ENCODE data around the gene NCOR1.
"Not testable (repeated sequence)": the region's sequence is repeated elsewhere in the genome, so short reads cannot be mapped to it uniquely, and the experiment has no call there.

NCOR1 gene

DNA sequence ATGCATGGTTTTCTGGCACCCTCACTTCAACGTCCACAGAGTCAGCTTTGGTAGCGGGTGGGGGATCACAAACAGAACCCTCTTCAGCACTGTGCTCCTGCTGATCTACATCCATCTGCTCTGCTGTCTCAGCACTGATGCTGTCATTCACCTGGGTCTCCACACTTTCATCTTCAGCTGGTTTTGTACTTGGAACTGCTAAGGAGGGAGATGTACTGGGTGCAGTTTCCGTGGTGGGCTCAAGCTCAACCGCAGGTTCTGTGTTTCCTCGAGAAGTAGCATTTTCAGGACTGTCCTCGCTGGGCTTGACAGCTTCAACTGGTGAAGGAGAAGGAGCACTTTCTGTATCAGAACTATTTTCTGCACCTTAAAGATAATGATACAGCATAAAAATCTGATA is 113.9 kb downstream of the NCOR1 start:
- no peak for DNase-seq (ENCODE audit: extremely low read depth in 1 of 2, low read depth in 1 of 2)

DNA sequence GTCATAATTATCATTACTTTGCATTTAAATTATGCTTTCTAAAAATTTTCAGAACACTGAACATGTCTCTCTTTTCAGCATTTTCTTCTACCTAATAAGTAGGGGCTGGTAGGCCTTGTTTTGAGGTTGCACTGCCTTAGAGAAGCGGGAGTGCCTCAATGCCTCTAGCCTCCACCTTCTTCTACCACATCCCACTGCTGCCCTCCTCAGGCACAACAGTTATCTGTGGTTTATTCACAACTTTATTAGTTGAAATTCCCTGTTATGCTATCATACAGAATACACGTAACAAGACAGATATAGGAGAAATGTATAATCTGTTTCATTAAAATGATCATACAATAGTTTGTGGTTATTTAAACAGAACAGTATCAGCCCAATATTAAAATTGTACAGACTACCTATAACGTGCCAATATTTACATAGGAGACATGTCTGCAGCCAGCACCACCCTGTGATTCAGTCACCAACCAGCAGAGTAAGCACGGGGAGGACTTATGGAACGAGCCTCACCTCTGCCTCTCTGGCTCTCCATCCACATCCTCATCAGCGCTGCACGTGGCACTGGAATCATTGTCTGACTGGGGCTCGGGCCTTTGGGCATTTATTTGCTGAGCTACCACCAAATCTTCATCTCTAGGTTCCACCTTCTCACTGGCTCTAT is 114.5 kb downstream of the NCOR1 start:
- DNase-seq (ENCODE audit: extremely low read depth in 1 of 2, low read depth in 1 of 2): no peak

DNA sequence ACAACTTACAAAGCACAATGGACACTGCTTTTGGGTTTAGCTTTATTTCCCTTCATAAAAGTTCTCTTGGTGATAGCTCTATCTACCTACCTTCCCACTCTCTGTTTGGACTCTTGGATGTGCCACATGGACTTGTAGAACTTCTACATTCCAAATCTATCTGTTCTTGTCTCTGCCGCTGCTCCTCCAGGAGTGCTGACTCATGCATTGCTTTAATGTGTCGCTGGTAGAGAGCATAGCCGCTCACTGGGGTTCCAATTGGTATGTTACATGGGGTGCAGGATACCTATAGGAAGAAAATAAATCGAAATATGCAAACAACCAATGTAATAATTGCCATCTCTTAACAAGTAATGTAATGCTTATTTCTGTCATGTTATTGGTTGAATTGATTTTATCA is 123.6 kb downstream of the NCOR1 start:
- DNase-seq (ENCODE audit: extremely low read depth in 1 of 2, low read depth in 1 of 2): no peak

DNA sequence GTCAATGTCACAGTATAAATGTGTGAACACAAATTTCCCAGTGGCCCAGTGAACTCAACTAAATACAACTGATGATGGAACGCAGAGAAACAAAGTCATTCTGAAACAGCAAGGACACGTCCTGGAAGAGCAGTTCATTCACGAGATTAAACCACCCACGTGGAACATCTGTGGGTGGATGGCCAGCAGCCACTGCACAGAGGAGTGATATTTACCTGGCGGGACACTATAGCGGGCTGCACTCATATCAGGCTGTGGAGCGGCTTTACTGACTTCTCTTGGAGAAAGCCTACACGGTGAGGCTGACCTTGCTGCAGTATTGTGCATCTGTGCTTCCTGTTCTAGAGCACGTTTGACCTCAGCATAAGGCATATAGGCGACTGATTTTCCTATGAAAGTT is 128.4 kb downstream of the NCOR1 start:
- no peak for DNase-seq (ENCODE audit: extremely low read depth in 1 of 2, low read depth in 1 of 2)

DNA sequence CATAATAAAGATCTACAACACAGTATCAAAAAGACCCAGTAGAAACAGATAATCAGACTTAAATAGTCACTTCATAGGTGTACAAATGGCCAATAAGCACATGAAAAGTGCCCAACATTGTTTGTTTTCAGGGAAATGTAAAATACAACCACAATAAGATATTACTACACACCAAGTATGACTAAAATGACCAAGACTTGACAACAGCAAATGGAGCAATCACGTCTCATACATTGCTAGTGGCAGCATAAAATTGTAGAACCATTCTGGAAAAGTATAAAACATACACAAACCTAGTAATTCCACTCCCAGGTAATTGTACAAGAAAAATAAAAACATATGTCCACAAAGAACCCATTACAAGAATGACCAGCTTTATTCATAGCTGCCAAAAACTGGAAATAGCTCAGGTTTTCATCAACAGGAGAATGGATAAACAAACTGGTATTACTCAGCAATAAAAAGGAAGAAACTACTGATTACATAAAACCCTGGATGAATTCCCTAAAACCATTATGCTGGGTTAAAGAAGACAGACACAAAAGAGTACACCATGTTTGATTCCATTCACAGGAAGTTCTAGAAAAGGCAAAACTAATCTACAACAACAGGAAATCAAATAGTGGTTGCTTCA is 130.2 kb downstream of the NCOR1 start:
- no peak for DNase-seq (ENCODE audit: extremely low read depth in 1 of 2, low read depth in 1 of 2)

DNA sequence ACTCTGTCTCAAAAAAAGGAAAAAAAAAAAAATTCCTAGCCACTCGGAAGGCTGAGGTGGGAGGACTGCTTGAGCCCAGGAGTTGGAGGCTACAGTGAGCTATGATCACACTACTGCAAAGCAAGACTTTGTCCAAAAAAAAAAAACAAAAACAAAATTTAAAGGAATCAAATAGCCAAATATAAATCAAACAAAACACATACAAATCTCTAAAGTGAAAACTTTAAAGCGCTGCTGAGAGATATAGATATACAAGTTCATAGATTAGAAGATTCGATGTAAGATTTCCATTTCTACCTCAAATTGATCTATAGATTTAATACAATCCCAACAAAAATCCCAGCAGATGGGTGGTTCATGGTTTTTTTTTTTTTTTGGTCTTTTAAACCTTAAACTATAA is 132.1 kb downstream of the NCOR1 start:
- no peak for DNase-seq (ENCODE audit: extremely low read depth in 1 of 2, low read depth in 1 of 2)

DNA sequence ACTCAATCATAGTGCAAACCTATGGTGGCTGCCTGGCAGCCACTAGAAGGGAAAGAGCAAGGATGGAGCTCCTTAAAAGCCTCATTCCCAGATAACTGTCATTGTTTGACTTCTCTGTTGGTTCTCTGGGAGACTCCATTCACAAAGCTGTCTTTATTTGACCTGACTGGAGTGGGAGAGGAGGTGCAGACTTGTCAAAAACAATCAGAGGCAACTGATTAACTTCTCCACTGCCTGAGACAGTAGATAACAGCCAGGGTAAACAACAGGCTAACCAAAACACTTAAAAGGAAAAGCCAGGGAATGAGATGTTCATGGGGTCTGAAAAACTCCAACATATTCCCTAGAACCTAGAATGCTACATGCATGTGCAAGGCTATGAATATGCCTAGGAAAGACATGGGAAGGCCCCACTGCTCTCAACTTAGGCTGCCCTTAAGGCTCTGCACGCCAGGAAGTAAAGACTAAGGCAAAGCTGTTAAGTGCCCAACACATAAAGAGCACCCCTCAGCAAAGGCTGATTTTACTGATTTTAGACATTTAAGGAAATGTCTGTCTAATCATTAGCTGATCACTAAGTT is 133.7 kb downstream of the NCOR1 start:
- DNase-seq (ENCODE audit: extremely low read depth in 1 of 2, low read depth in 1 of 2): no peak

DNA sequence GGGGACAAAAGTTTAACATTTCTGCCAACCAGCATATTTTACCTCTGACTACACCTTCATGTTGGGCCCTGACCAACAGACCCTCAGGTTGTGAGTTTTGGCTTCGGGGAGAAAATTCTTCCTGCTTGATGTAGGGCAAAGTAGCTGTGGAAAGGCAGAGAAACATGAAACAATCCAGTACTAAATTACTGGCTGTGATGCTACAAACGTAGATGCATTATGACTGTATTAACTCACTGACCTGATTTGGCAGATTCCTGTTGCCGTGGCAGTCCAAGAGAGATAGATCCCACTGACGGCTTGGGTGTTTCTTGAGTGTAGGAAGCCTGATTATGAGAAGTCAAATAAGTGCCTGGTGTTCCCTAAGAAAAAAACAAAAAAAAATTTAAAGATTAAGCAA is 135.0 kb downstream of the NCOR1 start:
- no peak for DNase-seq (ENCODE audit: extremely low read depth in 1 of 2, low read depth in 1 of 2)

DNA sequence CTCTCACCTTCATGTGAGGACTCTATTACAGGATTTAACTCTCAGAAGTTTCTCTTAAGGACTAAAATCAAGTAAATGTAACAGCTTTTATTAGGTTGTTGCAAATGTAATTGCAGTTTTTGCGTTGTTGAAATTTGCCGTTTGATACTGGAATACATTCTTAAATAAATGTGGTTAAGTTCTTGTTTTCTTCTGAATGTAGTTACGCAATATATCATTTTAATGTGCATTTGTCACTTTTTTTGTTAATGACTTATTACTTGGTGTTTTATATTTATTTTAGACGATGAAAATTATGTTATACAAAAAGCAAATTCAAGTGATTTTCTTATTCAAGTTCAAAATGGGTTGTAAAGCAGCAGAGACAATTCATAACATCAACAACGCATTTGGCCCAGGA is 139.4 kb downstream of the NCOR1 start:
- DNase-seq (ENCODE audit: extremely low read depth in 1 of 2, low read depth in 1 of 2): no peak

DNA sequence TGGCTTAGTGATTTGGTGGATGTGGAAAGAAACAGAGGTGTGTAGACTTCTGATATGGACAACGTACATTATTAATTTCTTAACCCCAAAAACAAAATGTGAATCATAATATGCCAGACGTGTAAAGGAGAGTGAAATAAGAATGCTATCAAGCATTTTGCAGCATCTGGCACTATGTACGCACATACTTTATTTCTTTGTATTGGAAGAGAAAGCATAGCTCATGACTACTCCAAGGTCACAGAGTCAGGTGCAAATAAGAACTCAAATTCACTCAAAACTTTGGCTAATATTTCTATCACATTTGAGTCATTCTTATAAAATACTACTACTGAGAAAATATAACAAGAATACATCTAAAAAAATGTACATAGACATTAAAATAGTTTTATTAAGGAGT is 140.9 kb downstream of the NCOR1 start:
- DNase-seq (ENCODE audit: extremely low read depth in 1 of 2, low read depth in 1 of 2): no peak

DNA sequence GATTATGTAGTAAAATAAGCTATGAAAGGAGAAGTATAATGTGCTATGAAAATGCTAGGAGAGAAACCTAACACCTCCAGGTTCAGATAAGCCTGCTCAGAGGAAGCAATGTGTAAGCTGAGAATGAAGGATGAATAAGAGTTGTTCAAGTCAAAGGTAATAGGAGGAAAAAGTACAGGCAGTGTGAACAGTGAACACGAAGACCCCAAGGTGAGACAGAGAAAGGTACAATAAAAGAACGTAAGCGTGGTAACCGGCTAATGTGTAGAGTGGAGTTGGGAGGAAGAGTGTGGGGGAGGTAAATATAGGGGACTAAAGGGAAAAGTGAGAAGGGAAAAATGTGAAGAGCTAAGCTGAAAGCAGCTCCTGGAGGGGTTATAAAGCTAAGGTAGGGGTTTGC is 141.5 kb downstream of the NCOR1 start:
- no peak for DNase-seq (ENCODE audit: extremely low read depth in 1 of 2, low read depth in 1 of 2)

DNA sequence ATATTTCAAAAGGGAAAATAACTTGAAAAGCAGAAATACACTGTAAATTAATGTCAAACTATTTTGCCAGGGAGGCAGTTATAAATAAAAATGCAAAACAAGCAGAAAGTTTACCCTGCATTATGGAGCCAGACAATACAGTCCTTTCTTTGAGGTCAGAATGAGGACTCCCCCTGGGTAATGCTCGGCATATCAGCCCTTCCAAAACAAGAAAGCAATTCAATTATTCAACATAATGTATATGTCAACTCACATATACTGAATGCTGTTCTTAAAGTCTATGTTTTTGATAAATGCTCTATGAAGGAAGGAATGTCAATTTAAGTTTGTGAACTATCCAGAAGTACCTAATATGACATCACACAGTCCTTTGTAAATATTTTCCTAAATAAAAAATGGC is 143.3 kb downstream of the NCOR1 start:
- DNase-seq (ENCODE audit: extremely low read depth in 1 of 2, low read depth in 1 of 2): no peak

DNA sequence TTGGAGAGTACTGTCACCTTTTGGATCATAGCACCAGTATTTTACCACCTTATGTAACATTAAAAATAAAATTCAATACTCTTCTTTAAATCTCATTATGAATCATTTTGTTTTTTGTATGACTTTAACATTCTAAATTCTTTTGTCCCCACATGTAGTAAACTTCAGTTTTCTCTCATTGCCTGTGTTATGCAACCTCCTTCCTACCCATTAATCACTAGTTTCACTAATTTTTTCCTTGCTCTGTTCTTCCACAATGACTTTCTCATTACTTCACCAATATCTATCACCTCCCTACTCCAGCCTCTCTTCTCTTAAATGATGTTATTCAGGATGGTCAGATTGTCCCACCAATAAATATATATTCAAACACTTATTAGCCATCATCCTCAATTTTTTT is 147.0 kb downstream of the NCOR1 start:
- DNase-seq (ENCODE audit: extremely low read depth in 1 of 2, low read depth in 1 of 2): no peak

DNA sequence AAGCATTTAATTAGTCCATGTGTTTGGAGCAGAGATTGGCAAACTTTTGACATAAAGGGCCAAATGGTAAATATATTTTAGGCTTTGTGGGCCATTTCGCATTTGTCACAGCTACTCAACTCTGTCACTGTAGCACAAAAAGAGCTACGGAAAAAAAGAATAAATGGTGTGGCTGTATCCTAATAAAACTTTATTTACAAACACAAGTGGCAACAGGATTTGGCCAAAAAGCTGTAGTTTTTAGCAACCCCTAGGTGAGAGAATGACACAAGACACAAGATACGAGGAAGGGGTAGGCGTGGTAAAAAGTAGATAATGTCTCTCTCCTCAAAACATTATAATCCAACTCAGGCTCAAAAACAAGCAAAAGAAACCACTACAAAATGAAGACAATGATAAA is 149.2 kb downstream of the NCOR1 start:
- DNase-seq (ENCODE audit: extremely low read depth in 1 of 2, low read depth in 1 of 2): no peak

DNA sequence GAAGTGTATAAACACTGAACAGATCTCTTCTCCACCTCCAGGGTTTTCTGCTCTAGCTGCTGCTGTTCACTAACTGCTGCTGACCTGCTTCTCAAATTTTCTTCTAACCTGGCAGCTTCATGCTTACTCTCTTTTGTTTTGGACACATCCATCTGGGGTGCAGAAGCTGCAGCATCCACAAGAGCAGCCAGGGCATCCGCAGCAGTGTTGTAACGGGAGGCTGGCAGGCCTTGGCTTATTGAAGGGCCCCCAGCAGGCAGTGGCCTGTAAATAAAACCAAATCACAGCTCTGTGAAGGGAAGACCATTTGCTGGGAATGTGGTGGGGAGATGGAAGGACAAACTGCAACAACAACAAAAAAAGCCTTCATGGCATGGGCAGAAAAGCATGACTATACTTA is 153.7 kb downstream of the NCOR1 start:
- no peak for DNase-seq (ENCODE audit: extremely low read depth in 1 of 2, low read depth in 1 of 2)

DNA sequence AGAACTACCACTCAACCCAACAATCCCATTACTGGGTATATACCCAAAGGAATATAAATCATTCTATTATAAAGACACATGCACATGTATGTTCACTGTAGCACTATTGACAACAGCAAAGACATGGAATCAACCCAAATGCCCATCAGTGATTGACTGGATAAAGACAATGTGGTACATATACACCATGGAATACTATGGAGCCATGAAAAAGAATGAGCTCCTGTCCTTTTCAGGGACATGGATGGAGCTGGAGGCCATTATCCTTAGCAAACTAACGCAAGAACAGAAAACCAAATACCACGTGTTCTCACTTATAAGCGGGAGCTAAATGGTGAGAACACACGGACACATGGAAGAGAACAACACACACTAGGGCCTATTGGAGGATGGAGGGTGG is 160.2 kb downstream of the NCOR1 start:
- not testable (repeated sequence) for DNase-seq (ENCODE audit: extremely low read depth in 1 of 2, low read depth in 1 of 2)

DNA sequence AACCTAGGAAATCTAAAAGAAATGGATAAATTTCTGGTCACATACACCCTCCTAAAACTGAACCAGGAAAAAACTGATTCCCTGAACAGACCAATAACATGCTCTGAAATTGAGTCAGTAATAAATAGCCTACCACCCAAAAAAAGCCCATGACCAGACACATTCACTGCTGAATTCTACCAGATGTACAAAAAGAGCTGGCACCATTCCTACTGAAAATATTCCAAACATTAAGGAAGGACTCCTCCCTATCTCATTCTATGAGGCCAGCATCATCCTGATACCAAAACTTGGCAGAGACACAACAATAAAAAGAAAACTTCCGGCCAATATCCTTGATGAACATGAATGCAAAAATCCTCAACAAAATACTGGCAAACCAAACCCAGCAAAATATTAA is 162.8 kb downstream of the NCOR1 start:
- DNase-seq (ENCODE audit: extremely low read depth in 1 of 2, low read depth in 1 of 2): no peak

DNA sequence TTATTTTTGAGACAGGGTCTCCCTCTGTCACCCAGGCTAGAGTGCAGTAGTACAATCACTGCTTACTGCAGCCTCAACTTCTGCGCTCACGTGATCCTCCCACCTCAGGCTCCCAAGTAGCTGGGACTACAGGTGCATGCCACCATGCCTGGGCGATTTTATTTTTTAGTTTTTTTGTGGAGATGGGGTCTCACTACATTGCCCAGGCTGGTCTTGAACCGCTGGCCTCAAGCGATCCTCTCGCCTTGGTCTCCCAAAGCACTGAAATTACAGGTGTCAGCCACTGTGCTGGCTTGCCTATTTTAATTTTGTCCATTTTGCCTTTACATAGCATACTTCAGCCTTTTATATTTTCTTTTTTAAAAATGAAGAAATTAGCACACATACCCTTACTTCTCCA is 164.5 kb downstream of the NCOR1 start:
- DNase-seq (ENCODE audit: extremely low read depth in 1 of 2, low read depth in 1 of 2): no peak

DNA sequence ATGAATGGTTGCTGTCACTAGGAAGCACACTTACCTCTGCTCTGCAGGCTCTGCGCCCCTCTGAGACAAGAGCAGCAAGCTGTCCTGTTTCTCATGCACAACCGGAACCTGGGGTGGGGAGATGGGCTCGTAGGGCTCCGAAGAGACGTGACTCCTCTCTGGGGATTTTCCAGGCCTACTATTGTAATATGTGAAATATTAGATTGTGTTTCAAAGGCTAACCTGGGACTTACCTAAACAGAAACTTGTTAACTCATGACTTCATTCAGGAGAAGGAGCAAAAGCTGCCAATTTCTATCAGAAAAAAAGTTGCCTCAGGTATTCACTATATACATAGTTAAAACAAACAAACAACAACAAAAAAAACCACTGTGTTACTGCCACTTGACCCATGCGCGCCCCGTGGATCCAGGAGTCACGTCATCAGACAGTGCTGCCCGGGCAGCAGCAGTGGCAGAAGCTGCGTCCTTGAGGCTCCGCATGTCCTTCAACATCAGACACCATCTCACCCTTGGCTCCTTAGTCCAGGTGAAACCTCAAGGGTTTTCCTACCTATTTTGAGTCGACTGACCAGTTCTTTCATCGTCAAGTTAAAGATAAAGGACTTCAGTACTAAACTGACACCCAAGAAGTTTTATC is 166.4 kb downstream of the NCOR1 start:
- DNase-seq (ENCODE audit: extremely low read depth in 1 of 2, low read depth in 1 of 2): no peak

DNA sequence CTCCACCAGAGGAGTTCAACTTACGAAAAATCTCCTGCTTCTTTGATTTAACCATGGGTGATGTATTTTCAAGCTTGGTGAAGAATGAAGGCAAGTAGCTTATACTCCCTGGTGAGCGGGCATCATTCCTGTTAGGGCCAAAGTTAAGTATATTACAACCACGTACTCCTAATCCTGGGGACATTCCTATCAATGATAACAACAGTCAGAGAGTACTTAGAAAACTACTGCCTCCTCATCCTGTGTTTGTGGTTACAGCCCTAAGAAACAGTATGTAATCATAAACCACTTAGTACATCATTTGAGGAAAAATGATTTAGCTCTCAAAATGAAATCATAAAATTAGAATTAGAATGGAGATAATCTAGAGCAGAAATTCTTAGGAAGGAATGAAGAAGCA is 168.4 kb downstream of the NCOR1 start:
- no peak for DNase-seq (ENCODE audit: extremely low read depth in 1 of 2, low read depth in 1 of 2)

DNA sequence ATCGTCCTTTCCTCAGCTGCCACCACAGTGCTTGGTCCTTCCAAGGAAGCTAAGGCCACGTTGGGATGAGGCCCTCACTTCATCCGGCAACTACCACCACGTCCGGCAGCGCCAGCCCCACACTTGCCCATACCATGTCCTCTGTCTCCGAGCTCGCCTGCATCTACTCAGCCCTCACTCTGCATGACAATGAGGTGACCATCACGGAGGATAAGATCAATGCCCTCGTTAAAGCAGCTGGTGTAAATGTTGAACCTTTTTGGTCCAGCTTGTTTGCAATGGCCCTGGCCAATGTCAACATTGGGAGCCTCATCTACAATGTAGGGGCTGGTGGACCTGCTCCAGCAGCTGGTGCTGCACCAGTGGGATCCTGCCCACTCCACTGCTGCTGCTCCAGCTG is 170.8 kb downstream of the NCOR1 start:
- DNase-seq (ENCODE audit: extremely low read depth in 1 of 2, low read depth in 1 of 2): no peak

DNA sequence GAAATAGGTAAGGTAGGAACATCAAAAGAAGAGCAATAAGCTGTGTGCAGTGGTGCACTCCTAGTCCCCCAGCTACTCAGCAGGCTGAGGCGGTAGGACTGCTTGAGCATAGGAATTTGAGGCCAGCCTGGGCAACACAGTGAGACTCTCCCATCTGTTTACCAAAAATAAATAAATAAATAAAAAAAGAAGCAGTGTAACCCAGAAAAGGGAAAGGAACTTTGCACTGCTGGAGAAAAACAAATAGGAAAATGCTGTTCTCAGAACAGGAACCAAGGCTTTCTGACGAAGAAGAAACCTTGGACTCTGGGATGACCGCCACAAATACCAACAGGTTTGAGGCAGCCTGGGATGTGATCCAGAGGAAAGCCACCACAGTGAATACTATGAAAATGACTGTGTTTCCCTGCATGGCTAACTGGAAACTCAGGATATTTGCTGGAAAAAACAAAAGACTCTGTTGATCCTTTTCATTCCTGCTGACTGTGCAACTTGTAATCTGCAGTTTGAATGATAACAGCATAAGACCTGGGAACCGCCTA is 174.6 kb downstream of the NCOR1 start:
- DNase-seq (ENCODE audit: extremely low read depth in 1 of 2, low read depth in 1 of 2): no peak

Measured in stimulated activated CD8-positive, alpha-beta memory T cell treated with anti-CD3 and anti-CD28 coated beads, Interleukin-7, amount 100 ng/mL, for 48 hours (primary cell).